Breast epithelium (tissue), 4 donors: ENCODE data around the gene FGF11. TPM values are rescaled to one million over a fixed set of nuclear protein-coding genes. Genes with fewer than 3 reads are reported as not detected.

Experiments
- DNase-seq, 2 donors: peaks; one replicate each; pipeline ENCODE4 v3.0.0-alpha.2; 2019; ENCODE audit warnings: low spot score in 2 of 2
- H3K27ac ChIP-seq, 2 donors: fragments of 200-600 bp; sonication (generic) in 1 of 2; one replicate each; pipeline ENCODE4 v1.5.1; 2016 to 2019; ENCODE audit warnings: mild to moderate bottlenecking in 1 of 2
- H3K27me3 ChIP-seq, 2 donors: fragments of 200-600 bp; sonication (generic) in 1 of 2; one replicate each; pipeline versions ENCODE4 v1.5.1 to v1.6.0; 2017 to 2019; ENCODE audit warnings: control low read depth in 1 of 2, mild to moderate bottlenecking in 1 of 2
- H3K36me3 ChIP-seq: fragments of 200-600 bp; one replicate; pipeline ENCODE4 v1.5.1; 2019
- H3K4me1 ChIP-seq, 2 donors: fragments of 200-600 bp; sonication (generic); one replicate each; pipeline ENCODE4 v1.5.1; 2016 to 2019; ENCODE audit warnings: control low read depth in 1 of 2
- H3K4me3 ChIP-seq, 3 donors: fragments of 200-600 bp; sonication (generic); 1 replicate in 2 of 3; 2 replicates in 1 of 3; pipeline ENCODE4 v1.5.1; 2016 to 2019; ENCODE audit warnings: mild to moderate bottlenecking in 3 of 3, moderate library complexity in 2 of 3
- H3K9me3 ChIP-seq, 2 donors: fragments of 200-600 bp; sonication (generic) in 1 of 2; one replicate each; pipeline ENCODE4 v1.5.1; 2016 to 2019; ENCODE audit warnings: control low read depth in 1 of 2
- POLR2A ChIP-seq: fragments of 450-650 bp; IDR thresholded peaks from one replicate; pipeline ENCODE4 v1.6.1; 2016; ENCODE audit warnings: antibody characterized with exemption, mild to moderate bottlenecking, moderate library complexity
- POLR2AphosphoS5 ChIP-seq, 3 donors: sonication (generic); formaldehyde crosslinking; IDR thresholded peaks; one replicate each; pipeline ENCODE4 v1.6.1; 2017; ENCODE audit warnings: antibody characterized with exemption in 3 of 3
- intact Hi-C: fragments of 100-400 bp; cut with DNase I; formaldehyde crosslinking; loops from one replicate; pipeline ENCODE4 v1.15.1; 2023; ENCODE audit warnings: low total_unique reads
- total RNA-seq, 3 donors: library from RNA; depleted of rRNA; stranded (reverse); fragments of >200 nt; gene quantifications; one replicate each; pipeline ENCODE4 v1.1.0, GENCODE V29; 2016
- TF ChIP-seq, protein P1 (sequence below), 3 donors: fragments of 450-650 bp; IDR thresholded peaks; one replicate each; pipeline ENCODE4 v1.5.1; 2016 to 2017; ENCODE audit warnings: antibody characterized with exemption in 3 of 3, mild to moderate bottlenecking in 3 of 3, moderate library complexity in 3 of 3

Gene FGF11
- total RNA-seq, 3 donors from 2014 or later: 2.1 to 2.9 (median 2.9) TPM

DNA sequence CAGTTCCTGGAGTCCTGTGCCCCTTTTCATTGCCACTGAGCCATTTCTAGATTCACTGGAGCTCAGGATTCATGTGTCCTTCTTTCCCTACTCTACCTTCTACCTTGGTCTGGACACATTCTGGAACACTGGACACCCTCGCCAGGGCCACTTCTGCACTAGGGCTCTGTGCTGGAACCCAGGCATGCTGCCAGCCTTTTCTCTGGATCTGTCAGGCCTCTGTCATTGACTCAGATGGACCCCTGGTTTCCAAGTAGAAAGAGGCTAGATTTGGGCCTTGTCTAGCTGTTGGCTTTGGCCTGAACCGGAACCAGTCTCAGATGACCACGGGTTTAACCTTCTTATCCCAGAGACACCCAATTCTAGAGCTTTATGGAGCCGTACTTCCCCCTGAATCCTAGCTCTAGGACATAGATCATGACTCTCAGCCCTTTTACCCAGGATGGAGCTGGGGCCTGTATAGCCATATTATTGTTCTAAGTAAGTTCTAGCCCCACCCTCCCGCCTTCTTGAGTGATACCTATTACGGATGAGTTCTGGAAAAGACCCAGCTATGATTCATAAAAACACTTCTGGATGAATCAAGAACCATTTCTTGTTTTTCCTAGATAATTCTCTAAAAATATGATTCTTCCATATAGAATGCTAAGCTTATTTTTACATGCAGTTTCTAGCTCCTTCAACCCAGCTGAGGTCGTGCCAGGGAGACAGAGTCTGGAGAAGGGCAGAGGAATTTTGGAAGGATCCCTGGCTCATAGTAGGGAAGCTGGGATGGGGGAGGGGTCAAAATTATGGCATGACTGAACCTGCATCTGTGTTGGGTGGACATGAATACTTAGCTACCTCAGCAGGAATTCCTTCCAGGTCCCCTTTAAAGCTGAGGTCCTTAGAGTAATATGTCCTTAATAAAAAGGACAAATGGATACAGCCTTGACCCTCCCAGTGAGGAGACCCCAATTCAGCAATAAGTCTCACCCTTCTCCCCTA is 4.5 kb downstream of the FGF11 start:
- H3K9me3 ChIP-seq: no peaks in the 10 kb centered on the region
- peaks cover 8 to 10% of the 10 kb centered on the region in 2 donors for H3K4me1 ChIP-seq
- no peak for TF ChIP-seq POLR2A
- TF ChIP-seq, protein P1, sequence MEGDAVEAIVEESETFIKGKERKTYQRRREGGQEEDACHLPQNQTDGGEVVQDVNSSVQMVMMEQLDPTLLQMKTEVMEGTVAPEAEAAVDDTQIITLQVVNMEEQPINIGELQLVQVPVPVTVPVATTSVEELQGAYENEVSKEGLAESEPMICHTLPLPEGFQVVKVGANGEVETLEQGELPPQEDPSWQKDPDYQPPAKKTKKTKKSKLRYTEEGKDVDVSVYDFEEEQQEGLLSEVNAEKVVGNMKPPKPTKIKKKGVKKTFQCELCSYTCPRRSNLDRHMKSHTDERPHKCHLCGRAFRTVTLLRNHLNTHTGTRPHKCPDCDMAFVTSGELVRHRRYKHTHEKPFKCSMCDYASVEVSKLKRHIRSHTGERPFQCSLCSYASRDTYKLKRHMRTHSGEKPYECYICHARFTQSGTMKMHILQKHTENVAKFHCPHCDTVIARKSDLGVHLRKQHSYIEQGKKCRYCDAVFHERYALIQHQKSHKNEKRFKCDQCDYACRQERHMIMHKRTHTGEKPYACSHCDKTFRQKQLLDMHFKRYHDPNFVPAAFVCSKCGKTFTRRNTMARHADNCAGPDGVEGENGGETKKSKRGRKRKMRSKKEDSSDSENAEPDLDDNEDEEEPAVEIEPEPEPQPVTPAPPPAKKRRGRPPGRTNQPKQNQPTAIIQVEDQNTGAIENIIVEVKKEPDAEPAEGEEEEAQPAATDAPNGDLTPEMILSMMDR (IDR thresholded peaks at IDR 0.05): no peak
- TF ChIP-seq POLR2AphosphoS5 (IDR thresholded peaks at IDR 0.05): no peak
- no peaks in the 10 kb centered on the region for H3K36me3 ChIP-seq
- no peak overlapping the region for H3K4me3 ChIP-seq
- intact Hi-C loops: no loop called here
- H3K27ac ChIP-seq: peak overlapping the region in 1 of 2 donors; percentile 54
- H3K27me3 ChIP-seq: no peaks in the 10 kb centered on the region
- DNase-seq: no peak

DNA sequence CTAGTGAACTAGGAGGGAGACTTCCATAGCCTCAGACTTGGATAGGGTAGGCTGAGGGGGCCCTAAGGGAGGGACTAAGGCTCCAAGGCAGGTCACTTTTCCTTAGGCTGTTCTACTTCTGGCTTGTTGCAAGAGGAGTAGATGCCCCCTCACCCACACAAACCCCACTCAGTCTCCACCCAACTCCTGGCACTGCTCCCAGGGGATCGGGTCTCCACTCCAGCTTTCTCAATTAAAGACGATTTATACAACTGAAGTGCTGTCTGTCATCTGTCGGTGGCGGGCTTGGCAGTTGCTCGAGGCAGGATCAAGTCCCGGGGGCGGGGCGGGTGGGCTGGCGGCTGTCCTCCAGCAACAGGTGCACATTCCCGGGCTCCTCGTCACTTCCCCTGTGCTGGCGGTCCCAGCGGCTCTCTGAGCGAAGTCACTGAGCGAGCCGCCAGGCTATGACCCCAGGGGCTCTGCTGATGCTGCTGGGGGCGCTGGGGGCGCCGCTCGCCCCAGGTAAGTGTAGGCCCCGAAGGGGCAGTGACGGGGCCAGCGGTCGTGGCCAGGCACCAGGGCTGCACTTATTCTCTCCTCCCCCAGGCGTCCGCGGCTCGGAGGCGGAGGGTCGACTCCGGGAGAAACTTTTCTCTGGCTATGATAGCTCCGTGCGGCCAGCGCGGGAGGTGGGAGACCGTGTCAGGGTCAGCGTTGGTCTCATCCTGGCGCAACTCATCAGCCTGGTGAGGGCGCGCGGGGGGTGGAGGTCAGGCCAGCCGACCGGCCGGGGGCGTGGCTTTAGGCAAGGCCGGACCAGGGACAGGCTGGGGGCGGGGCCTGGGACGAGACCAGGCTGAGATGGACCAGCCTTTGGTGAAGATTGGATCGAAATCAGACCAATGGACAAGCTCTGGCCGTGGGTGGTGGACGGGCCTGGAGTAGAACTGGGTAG is 5.6 kb downstream of the FGF11 start, which contains the start of gene CHRNB1:
Gene CHRNB1 (plus strand): TSS at position 380 of the 937 bp plus-strand sequence. CDS start 67 bp downstream, at position 447.
- DNase-seq: peak in 1 of 2 donors; percentile 59
- TF ChIP-seq POLR2A: no peak
- TF ChIP-seq, protein P1 (IDR thresholded peaks at IDR 0.05): peak in 1 of 3 donors; percentile 11
- no peaks in the 10 kb centered on the region for H3K27me3 ChIP-seq
- no peaks in the 10 kb centered on the region for H3K9me3 ChIP-seq
- peak within 1 kb of the TSS; percentile 20 to 61 (median 54) for H3K4me3 ChIP-seq
- intact Hi-C loops: no loop called here
- no peaks in the 10 kb centered on the region for H3K36me3 ChIP-seq
- peak within 1 kb of the TSS; percentile 16 to 60 for H3K27ac ChIP-seq
- peaks cover 0 to 9% of the 10 kb centered on the region in 2 donors for H3K4me1 ChIP-seq

DNA sequence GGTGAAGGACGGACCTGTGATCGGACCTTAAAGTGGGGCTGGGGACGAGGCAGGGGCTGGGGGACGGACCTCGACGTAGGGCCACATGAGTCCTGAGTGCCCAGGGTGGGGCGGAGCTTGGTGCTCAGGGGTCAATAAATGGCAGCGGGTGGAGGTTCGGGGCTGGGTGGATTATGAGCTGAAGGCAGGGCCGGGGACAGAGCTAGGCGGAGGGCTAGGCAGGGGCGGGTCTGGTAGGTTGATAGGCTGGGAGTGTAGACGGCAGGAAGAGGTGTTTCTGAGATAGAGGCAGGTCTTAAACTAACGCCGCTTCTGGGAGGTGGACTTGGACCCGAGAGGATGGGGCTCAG is 6.3 kb downstream of the FGF11 start:
- peak overlapping the region; percentile 20 to 61 (median 54) for H3K4me3 ChIP-seq
- no peak for TF ChIP-seq POLR2AphosphoS5 (IDR thresholded peaks at IDR 0.05)
- TF ChIP-seq, protein P1 (IDR thresholded peaks at IDR 0.05): no peak
- TF ChIP-seq POLR2A: no peak
- H3K9me3 ChIP-seq: no peaks in the 10 kb centered on the region
- H3K36me3 ChIP-seq: no peaks in the 10 kb centered on the region
- intact Hi-C loops: no loop called here
- no peaks in the 10 kb centered on the region for H3K27me3 ChIP-seq
- H3K4me1 ChIP-seq: peaks cover 0 to 2% of the 10 kb centered on the region in 2 donors
- no peak for DNase-seq
- peak overlapping the region; percentile 16 to 60 for H3K27ac ChIP-seq

DNA sequence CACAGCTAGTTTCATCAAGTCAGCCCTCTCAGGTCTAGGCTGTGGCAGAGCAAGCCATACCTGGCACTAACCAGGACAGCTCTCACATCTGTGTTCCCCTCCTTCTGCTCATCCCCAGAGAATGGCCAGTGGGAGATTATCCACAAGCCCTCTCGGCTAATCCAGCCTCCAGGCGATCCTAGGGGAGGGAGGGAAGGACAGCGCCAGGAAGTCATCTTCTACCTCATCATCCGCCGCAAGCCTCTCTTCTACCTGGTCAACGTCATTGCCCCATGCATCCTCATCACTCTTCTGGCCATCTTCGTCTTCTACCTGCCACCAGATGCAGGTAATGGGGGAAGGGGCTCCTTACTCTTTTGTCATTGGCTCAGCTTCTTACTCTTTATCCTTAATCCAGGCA is 9.1 kb downstream of the FGF11 start:
- TF ChIP-seq POLR2A (no peak), POLR2AphosphoS5 (IDR thresholded peaks at IDR 0.05) (no peak)
- TF ChIP-seq, protein P1 (IDR thresholded peaks at IDR 0.05): no peak
- Histone ChIP-seq H3K27me3 (no peaks in the 10 kb centered on the region), H3K27ac (no peak overlapping the region), H3K9me3 (no peaks in the 10 kb centered on the region), H3K36me3 (no peaks in the 10 kb centered on the region), H3K4me1 (no peaks in the 10 kb centered on the region), H3K4me3 (no peak overlapping the region)
- intact Hi-C loops: no loop called here
- no peak for DNase-seq
